OCI-LY3 (cell line): Measurements from ENCODE around the gene SELENOW.
"Not testable (repeated sequence)": the region's sequence is repeated elsewhere in the genome, so short reads cannot be mapped to it uniquely, and the experiment has no call there.

Experiments
- H2AFZ ChIP-seq: fragments of 200-600, 300-600 bp; shearing (Covaris generic); 2 replicates; pipeline ENCODE4 v1.6.0; 2014; ENCODE audit warnings: antibody characterized with exemption, low read depth, low read length
- H3K27ac ChIP-seq: fragments of 200-600, 300-600 bp; sonication (generic); 2 replicates; pipeline ENCODE4 v1.5.1; 2014; ENCODE audit warnings: mild to moderate bottlenecking, low read length, moderate library complexity, mixed read lengths
- H3K27me3 ChIP-seq: fragments of 200-600, 300-600 bp; sonication (generic); 2 replicates; pipeline ENCODE4 v1.6.1; 2014; ENCODE audit warnings: low read depth, low read length, mixed read lengths
- H3K36me3 ChIP-seq: fragments of 200-600, 300-600 bp; sonication (generic); replicated peaks from 2 replicates; pipeline ENCODE3; 2014; ENCODE audit warnings: low read depth, low read length, mixed read lengths
- H3K4me1 ChIP-seq: fragments of 300-600, 200-600 bp; sonication (generic); 2 replicates; pipeline ENCODE4 v1.6.1; 2014; ENCODE audit warnings: low read length, mixed read lengths
- H3K4me2 ChIP-seq: fragments of 200-600, 300-600 bp; sonication (generic); 2 replicates; pipeline ENCODE4 v1.6.1; 2014; ENCODE audit warnings: low read length, mixed read lengths
- H3K4me3 ChIP-seq: fragments of 300-600, 200-600 bp; sonication (generic); 2 replicates; pipeline ENCODE4 v1.5.1; 2014; ENCODE audit warnings: antibody characterized with exemption, mild to moderate bottlenecking, low read length, moderate library complexity
- H3K79me2 ChIP-seq: fragments of 300-600, 200-600 bp; shearing (Covaris generic); 2 replicates; pipeline ENCODE4 v1.6.1; 2014; ENCODE audit warnings: mild to moderate bottlenecking, low read length, mixed read lengths
- H3K9ac ChIP-seq: fragments of 300-600, 200-600 bp; shearing (Covaris generic); 2 replicates; pipeline ENCODE4 v1.6.0; 2014; ENCODE audit warnings: mild to moderate bottlenecking, low read length, moderate library complexity
- H3K9me3 ChIP-seq: fragments of 200-600, 300-600 bp; shearing (Covaris generic); 2 replicates; pipeline ENCODE4 v1.6.1; 2014; ENCODE audit warnings: low read length, mixed read lengths; ENCODE audit not compliant: insufficient read depth
- H4K20me1 ChIP-seq: fragments of 200-600, 300-600 bp; sonication (generic); 2 replicates; pipeline ENCODE4 v1.6.1; 2016; ENCODE audit warnings: low read length, mixed read lengths; ENCODE audit not compliant: insufficient read depth
- EZH2phosphoT487 ChIP-seq: fragments of 200-600 bp; shearing (Covaris generic); IDR thresholded peaks from 2 replicates; pipeline ENCODE4 v1.6.1; 2018; ENCODE audit warnings: antibody characterized with exemption, mixed run types, low read depth
- TF ChIP-seq, protein P1 (sequence below): fragments of 200-600, 300-600 bp; sonication (generic); IDR thresholded peaks from 2 replicates; pipeline ENCODE4 v1.5.1; 2014; ENCODE audit warnings: antibody characterized with exemption, low read length, low read depth

SELENOW gene

DNA sequence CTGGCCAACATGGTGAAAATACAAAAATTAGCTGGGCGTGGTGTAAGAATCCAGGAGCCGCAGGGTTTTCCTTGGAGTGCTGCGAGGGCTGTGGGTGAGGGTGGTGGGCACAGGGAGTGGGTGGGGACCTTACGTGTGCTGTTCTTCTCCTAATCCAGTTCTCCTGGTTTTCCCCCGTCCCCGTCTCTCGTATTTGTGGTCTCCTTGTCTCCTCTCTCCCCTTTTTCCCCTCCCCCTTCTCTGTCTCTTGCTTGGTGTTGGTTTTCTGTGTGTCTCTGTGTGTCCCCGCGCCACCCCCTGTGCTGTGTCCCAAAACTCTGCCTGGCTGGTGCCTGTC, 1.7 kb downstream of the SELENOW start:
- H3K4me1 ChIP-seq: peaks cover 9% of the 10 kb centered on the region
- H3K4me2 ChIP-seq: no peak overlapping the region
- H3K27me3 ChIP-seq: no peaks in the 10 kb centered on the region
- peaks cover 16% of the 10 kb centered on the region for H3K79me2 ChIP-seq
- peaks cover 4% of the 10 kb centered on the region for H3K36me3 ChIP-seq
- no peaks in the 10 kb centered on the region for H4K20me1 ChIP-seq
- no peaks in the 10 kb centered on the region for H3K9me3 ChIP-seq
- H3K27ac ChIP-seq: no peak overlapping the region
- H2AFZ ChIP-seq: no peak overlapping the region
- no peak overlapping the region for H3K4me3 ChIP-seq
- no peak for TF ChIP-seq EZH2phosphoT487
- TF ChIP-seq, protein P1, sequence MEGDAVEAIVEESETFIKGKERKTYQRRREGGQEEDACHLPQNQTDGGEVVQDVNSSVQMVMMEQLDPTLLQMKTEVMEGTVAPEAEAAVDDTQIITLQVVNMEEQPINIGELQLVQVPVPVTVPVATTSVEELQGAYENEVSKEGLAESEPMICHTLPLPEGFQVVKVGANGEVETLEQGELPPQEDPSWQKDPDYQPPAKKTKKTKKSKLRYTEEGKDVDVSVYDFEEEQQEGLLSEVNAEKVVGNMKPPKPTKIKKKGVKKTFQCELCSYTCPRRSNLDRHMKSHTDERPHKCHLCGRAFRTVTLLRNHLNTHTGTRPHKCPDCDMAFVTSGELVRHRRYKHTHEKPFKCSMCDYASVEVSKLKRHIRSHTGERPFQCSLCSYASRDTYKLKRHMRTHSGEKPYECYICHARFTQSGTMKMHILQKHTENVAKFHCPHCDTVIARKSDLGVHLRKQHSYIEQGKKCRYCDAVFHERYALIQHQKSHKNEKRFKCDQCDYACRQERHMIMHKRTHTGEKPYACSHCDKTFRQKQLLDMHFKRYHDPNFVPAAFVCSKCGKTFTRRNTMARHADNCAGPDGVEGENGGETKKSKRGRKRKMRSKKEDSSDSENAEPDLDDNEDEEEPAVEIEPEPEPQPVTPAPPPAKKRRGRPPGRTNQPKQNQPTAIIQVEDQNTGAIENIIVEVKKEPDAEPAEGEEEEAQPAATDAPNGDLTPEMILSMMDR: no peak
- no peak overlapping the region for H3K9ac ChIP-seq

DNA sequence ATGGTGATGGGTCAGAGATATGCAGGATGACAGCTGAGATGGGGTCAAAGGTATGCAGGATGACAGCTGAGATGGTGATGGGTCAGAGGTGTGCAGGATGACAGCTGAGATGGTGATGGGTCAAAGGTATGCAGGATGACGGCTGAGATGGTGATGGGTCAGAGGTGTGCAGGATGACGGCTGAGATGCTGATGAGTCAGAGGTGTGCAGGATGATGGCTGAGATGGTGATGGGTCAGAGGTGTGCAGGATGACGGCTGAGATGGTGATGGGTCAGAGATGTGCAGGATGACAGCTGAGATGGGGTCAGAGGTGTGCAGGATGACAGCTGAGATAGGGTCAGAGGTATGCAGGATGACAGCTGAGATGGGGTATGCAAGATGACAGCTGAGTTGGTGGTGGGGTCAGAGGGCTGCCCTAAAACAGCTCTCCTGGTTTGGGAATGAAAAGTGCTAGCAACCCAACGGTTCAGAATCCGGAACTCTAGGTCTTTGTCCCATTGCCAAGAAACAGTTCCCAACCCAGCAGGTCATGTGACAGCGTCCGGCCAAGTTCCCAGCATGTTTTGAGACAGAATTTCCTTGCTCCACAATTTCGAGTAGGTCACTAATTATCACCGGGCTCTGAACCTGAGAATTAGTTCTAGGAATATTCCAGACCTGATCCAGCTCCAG, 3.2 kb downstream of the SELENOW start:
- TF ChIP-seq, protein P1: no peak
- TF ChIP-seq EZH2phosphoT487: no peak
- Histone ChIP-seq H3K4me1 (peaks cover 9% of the 10 kb centered on the region), H3K4me2 (no peak overlapping the region), H3K27me3 (no peaks in the 10 kb centered on the region), H2AFZ (no peak overlapping the region), H4K20me1 (no peaks in the 10 kb centered on the region), H3K27ac (no peak overlapping the region), H3K9ac (no peak overlapping the region), H3K9me3 (no peaks in the 10 kb centered on the region), H3K4me3 (no peak overlapping the region), H3K36me3 (peaks cover 7% of the 10 kb centered on the region), H3K79me2 (peaks cover 16% of the 10 kb centered on the region)

DNA sequence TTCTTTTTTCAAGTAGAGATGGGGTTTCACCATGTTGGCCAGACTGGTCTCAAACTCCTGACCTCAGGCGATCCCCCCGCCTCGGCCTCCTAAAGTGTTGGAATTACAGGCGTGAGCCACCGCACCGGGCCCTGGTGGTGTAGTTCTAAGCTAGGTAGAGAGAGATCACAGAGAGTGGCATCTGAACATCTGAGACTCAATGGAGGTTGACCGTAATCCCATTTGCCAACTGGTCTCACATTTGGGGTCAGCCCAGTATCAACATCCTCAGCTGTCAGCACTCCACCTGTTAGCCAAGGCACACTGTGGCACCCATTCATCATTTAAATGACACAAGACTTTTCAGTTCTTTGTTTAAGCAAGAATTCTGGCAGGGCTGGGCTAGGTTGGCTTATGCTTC, 8.1 kb downstream of the SELENOW start:
- TF ChIP-seq, protein P1: no peak
- no peak for TF ChIP-seq EZH2phosphoT487
- no peaks in the 10 kb centered on the region for H3K27me3 ChIP-seq
- no peak overlapping the region for H3K9ac ChIP-seq
- H2AFZ ChIP-seq: no peak overlapping the region
- peaks cover 3% of the 10 kb centered on the region; the same call in 1 of the 2 replicates for H3K4me1 ChIP-seq
- no peaks in the 10 kb centered on the region for H3K9me3 ChIP-seq
- H4K20me1 ChIP-seq: no peaks in the 10 kb centered on the region
- H3K36me3 ChIP-seq: peaks cover 7% of the 10 kb centered on the region
- no peaks in the 10 kb centered on the region for H3K79me2 ChIP-seq
- H3K27ac ChIP-seq: no peak overlapping the region
- H3K4me3 ChIP-seq: no peak overlapping the region
- no peak overlapping the region for H3K4me2 ChIP-seq

- H2AFZ ChIP-seq, H3K27me3 ChIP-seq, H3K79me2 ChIP-seq, H3K9ac ChIP-seq, H3K9me3 ChIP-seq, H4K20me1 ChIP-seq, H3K4me3 ChIP-seq, H3K4me1 ChIP-seq, H3K36me3 ChIP-seq, H3K4me2 ChIP-seq, H3K27ac ChIP-seq: not testable (repeated sequence)
Measured at GRCh38 chr19:47787307-47787706, 8.8 kb downstream of the SELENOW start.

DNA sequence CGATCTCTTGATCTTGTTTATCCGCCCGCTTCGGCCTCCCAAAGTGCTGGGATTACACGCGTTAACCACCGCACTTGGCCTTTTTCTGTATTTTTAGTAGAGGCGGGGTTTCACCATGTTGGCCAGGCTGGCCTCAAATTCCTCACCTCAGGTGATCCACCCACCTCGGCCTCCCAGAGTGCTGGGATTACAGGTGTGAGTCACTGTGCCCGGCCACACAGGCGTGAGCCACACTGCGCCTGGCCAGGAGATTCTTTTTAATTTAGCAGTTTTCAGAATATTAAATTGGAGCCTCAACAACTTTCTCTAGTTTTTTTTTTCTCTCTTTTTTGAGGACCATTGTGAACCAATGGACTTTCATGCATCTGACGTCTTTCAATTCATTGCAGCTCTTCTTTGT, 11.3 kb downstream of the SELENOW start:
- H3K9me3 ChIP-seq, H3K27ac ChIP-seq, H3K27me3 ChIP-seq, H3K36me3 ChIP-seq, H3K79me2 ChIP-seq, H3K4me3 ChIP-seq, H3K4me1 ChIP-seq, H4K20me1 ChIP-seq, H2AFZ ChIP-seq, H3K4me2 ChIP-seq, H3K9ac ChIP-seq: not testable (repeated sequence)
